ENCODE data around the gene CBR1.
A peak's percentile ranks its signal among the peaks of the same experiment; 100 is the strongest.
"Not testable (repeated sequence)": the region's sequence is repeated elsewhere in the genome, so short reads cannot be mapped to it uniquely, and the experiment has no call there.

The CBR1 gene

GRCh38 chr21:36048357-36048756, 21.5 kb upstream of the CBR1 start:
- no peak for DNase-seq (ENCODE audit: low read depth in 2 of 2)

- DNase-seq (ENCODE audit: low read depth in 2 of 2), result no peak
These were observed 16.7 kb upstream of the CBR1 start for GRCh38 chr21:36052860-36053714.

GRCh38 chr21:36053715-36054062, 16.1 kb upstream of the CBR1 start:
- DNase-seq (ENCODE audit: low read depth in 2 of 2), result no peak

DNA sequence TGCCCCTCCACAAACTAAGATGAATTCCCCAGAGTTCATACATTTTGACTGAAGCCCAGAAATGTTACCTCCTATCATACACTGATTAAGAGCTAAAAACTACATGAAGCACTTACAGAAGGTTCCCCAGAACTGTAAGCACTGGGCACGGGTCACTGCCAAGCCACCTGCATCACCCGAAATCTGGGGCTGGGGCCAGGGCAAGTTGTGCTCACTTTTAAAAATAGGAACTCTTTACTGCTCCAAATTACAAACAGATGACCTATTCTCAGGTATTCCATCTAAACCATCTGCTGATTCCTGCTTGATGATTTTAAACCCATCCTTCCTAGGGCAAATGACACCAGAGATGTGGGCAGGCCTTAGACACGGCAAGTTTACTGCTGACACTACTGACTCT, 14.3 kb upstream of the CBR1 start:
- DNase-seq (ENCODE audit: low read depth in 2 of 2), result no peak

- no peak for DNase-seq (ENCODE audit: low read depth in 2 of 2)
These were observed 10.0 kb upstream of the CBR1 start for GRCh38 chr21:36059823-36060158.

DNA sequence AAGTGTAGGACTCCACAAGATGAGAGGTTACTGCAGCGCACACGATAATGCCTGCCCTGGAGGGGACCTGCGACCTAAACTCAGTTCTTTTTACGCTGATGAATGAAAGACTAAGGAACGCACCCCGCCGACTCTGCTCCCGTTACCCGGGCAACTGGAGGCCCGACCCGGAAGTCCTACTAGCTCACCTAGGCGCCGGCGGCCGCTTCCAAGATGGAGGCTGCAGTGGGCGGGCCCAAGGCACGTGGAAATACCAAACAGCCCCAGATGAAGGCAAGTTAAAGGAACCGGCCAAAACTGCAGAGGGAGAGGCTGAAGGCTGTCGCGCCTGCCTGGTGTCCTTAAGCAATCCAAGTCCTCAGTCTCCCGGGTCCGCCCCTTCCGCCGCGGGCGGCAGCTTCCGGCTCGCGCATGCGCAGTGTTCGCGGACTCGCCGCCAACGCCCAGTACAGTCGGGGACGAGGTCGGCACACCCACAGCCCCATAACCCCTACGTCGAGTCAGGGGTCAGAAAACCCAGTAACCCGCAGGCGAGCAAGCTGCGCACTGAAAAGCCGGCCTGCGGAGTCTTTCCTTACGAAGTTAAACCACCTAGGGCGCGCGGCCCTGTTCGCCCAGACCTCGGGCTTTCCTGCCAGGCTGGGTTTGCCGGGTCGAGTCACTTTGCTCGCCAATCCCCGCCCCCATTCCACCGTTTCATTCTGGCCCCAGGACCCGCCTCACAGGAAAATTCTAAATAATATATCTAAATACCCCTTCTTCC, 9.5 kb upstream of the CBR1 start, which contains the start of gene SETD4:
TSS of gene SETD4 (minus strand) at position 368 of the 763 bp plus-strand sequence. CDS start 1,638 bp downstream, outside the sequence.
- peak; percentile 91 to 95 for DNase-seq (ENCODE audit: low read depth in 2 of 2)

- DNase-seq (ENCODE audit: low read depth in 2 of 2), result no peak
These were observed 8.4 kb upstream of the CBR1 start for GRCh38 chr21:36061445-36061844.

DNA sequence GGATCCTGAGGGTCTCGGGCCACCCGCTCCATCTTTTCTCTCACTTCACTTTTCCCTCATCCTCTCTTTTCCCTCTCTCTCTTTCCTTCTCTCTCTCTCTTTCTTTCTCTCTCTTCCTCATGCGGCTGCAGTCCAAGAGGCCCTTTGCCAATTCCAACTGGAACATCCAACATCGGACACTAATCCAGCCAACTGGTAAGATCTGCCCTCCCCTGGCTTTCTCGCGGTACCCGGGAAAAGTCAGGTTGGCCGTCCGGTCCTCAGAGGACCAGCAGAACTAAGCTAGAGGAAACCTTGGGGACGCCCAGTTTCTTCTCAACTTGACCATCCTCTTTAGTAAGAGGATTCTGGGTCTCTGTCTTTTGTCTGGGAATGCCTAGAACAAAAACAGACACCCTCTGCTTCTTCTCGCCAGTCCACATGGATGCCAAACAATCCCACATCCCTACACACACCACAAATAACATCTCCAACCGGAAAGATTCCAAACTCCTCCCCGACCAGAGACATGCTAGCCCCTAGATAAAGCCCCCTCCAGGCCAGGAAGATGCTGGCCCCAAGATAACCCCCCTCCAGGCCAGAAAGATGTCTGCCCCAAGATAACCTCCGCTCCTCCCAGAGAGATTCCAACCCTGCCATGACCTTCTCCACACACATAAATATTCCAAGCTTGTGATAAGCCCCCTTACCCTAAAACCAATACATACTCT, 6.3 kb upstream of the CBR1 start:
- no peak for DNase-seq (ENCODE audit: low read depth in 2 of 2)

DNA sequence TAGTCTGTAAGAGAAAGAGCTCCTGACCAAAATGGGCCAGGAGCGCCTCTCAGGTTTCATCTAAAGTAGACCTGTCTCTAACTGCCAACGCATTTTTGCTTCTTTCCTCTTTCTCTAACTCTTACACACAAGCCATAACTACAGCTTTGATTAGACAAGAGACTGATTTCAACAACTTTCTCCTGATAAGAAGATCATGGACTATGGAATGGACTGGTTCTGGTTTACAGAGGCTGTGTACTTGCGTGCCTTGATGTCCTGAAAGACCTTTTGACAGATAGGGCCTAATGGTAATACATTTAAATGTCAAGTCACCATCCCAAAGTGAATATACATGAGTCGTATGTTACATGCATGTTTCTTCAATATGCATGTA, 5.8 kb upstream of the CBR1 start:
- no peak for DNase-seq (ENCODE audit: low read depth in 2 of 2)

GRCh38 chr21:36065497-36066036, 4.3 kb upstream of the CBR1 start:
- no peak for DNase-seq (ENCODE audit: low read depth in 2 of 2)

- no peak for DNase-seq (ENCODE audit: low read depth in 2 of 2)
These were observed 951 bp upstream of the CBR1 start for GRCh38 chr21:36068748-36069398.

GRCh38 chr21:36070999-36071398, 1.2 kb downstream of the CBR1 start:
- DNase-seq (ENCODE audit: low read depth in 2 of 2), result no peak

- DNase-seq (ENCODE audit: low read depth in 2 of 2), result no peak
These were observed 2.8 kb downstream of the CBR1 start for GRCh38 chr21:36072453-36073162.

- no peak for DNase-seq (ENCODE audit: low read depth in 2 of 2)
These were observed 3.4 kb downstream of the CBR1 start for GRCh38 chr21:36073181-36073580.

DNA sequence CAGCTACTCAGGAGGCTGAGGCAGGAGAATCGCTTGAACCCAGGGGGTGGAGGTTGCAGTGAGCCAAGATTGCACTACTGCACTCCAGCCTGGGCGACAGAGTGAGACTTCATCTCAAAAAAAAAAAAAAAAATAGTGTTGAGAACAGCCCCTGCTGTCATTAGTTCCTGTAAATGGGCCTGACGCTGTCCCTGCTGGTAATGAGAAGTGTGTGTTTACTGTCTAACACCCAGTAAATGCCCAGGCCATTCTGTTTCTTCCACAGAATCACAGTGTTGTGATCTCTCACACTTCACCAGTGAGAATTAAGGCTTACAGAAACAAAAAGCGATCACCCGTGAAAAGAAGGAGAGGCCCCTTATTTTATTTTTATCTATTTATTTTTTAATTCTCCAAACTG, 4.1 kb downstream of the CBR1 start:
- not testable (repeated sequence) for DNase-seq (ENCODE audit: low read depth in 2 of 2)

GRCh38 chr21:36075171-36075570, 5.3 kb downstream of the CBR1 start:
- DNase-seq (ENCODE audit: low read depth in 2 of 2), result no peak

- DNase-seq (ENCODE audit: low read depth in 2 of 2), result no peak
These were observed 6.1 kb downstream of the CBR1 start for GRCh38 chr21:36075953-36076352.

DNA sequence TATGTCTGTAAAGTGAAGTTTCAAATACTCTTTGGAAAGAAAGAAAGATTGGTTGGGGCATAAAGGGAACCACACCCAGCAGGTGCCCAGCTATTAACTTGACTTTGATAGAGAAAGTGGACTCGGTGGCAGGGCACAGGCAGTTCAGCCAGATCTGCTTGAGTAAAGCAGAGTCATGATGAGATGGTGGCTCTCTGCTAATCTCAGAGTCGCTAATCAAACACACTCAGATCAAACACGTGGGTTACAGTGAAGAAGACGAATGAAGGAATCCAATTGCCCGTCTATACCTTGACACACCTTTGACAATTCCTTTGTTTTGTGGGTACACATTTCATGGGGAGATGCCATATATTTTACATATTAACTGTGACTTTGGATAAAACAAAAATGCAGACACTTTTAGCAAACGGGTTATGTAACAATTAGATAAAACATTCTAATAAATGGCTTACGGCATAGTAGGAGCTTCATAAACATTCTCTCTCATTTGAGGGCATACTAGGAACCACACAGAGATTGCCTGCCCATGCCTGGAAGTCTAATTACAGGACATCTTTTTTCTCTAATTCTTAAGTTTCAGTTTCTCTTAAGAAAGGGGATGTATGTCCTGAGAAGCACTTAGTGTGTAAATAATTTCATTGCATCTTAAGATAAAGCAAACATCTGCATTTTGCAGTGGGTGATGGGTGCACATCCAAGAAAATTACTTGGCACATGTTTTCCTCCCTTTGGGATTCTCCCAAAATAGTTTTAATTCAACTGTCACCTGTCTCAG, 7.2 kb downstream of the CBR1 start:
- no peak for DNase-seq (ENCODE audit: low read depth in 2 of 2)

GRCh38 chr21:36077758-36078157, 7.9 kb downstream of the CBR1 start:
- no peak for DNase-seq (ENCODE audit: low read depth in 2 of 2)

- DNase-seq (ENCODE audit: low read depth in 2 of 2), result peak in 1 of 2 donors; percentile 11
These were observed 9.3 kb downstream of the CBR1 start for GRCh38 chr21:36079010-36079649.
